Nucleus accumbens (tissue), 56 donors: ENCODE results near the gene GPX1.
"Not testable (repeated sequence)": the region's sequence is repeated elsewhere in the genome, so short reads cannot be mapped to it uniquely, and the experiment has no call there.

Source experiments
- DNase-seq, 56 donors: peaks; one replicate each; lab custom pipeline; 2025; lab: John Stamatoyannopoulos, UW

Gene GPX1

DNA sequence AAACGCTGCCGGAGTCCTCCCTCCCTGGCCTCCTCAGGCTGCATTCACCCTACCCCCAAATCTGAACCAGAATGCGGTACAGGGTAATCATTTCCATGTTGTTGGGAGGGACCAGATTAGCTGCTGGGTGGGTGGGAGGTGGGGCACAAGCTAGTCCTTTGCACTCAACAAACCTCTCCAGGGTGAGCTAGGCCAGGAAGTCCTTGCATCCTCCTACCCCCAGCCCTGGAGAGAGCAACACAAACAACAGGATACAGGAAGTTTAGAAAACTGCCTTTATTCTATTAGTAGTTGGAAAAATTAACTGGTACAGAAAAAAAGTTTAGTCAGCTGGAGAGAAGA is 702 bp upstream of the GPX1 start:
- DNase-seq: no peak

DNA sequence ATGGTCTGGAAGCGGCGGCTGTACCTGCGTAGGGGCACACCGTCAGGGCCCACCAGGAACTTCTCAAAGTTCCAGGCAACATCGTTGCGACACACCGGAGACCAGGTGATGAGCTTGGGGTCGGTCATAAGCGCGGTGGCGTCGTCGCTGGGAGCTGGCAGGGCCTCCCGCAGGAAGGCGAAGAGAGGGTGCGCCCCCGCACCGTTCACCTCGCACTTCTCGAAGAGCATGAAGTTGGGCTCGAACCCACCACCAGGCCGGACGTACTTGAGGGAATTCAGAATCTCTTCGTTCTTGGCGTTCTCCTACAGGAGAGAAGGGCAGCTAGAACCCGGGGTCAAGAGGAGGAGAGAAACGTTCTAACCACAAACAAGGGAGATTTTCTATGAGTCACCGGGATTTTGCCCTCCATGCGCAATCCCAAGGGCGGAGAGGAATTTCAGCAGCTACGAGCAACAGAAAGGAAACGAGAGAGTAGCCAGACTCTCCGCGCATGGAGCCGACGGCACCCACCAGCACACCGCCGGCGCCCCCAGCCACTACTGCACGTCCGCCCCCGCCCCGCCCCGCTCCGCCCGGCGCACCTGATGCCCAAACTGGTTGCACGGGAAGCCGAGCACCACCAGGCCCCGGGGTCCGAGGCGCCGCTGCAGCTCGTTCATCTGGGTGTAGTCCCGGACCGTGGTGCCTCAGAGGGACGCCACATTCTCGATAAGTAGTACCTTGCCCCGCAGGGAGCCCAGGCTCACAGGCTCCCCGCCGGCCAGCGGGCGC is 523 bp downstream of the GPX1 start:
- peak in 15 of 56 donors; percentile 6 to 63 (median 46) for DNase-seq

DNA sequence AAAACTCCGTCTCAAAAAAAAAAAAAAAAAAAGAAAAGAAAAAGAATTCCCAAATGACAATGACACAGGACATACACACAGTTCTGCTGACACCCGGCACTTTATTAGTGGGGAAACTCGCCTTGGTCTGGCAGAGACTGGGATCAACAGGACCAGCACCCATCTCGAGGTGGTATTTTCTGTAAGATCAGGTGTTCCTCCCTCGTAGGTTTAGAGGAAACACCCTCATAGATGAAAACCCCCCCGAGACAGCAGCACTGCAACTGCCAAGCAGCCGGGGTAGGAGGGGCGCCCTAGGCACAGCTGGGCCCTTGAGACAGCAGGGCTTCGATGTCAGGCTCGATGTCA is 1.1 kb downstream of the GPX1 start:
- not testable (repeated sequence) for DNase-seq

DNA sequence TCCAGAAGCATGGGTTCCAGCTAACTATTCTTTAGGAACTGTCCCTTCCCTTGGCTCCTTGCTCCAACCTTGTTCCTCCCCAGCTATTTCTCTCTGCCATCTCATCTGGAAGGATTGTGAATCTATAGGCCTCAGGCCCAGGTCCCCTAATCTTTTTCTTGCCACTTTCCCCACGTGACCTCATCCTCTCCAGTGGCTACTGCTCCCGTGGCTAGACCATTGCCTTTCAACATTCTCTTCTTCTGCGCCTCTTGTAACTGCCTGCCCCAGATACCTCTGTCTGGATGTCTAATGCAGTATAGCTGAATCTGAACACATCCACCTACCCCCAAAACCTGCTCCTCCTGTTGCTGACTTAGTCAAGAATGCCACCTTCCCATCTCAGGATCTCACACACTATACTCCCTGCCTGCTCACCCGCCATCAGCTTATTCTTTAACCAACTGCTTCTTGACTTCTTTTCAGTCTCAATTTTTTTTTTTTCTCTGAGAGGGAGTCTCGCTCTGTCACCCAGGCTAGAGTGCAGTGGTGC is 5.2 kb downstream of the GPX1 start:
- DNase-seq: no peak

DNA sequence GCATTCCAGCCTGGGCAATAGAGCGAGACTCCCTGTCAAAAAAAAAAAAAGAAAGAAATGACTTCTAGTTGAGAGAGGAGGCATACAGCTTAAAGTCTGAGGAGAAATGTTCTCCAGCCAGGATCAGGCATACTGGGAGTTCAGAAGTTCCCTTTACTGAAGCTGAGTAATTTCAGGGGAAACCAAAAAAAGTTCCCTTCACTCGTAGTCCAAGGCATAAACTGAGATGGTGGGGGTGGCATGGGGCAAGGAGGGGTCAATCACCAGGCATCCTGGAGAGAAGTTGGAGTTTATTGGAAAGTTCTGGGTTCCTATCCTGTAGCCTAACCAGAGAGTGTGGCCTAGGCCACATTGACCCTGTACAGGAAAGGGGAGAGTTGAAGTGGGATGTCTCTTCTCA is 5.9 kb downstream of the GPX1 start:
- DNase-seq: no peak

DNA sequence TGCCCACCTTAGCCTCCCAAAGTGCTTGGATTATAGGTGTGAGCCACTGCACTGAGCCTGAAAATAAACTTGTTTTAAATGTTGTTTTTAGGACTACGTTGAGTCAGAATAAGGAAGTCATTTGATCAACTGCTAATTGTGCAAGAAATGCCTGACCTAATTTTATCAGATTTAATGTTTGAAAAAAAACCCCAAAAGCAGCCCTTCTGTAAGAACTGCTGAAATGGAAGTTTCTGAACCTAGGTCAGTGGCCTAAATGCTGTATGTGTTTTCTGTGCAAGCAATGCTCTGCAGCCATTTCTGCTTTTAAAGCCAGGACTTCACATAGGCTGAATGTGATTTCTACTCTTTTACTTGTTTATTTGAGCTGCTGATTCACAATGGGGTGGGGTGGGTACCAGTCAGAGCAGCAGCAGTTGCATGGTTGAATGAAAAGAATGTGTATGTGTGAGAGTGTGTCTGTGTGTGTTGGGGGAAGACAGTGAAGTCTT is 6.6 kb downstream of the GPX1 start:
- peak in 1 of 56 donors; percentile 9 for DNase-seq

DNA sequence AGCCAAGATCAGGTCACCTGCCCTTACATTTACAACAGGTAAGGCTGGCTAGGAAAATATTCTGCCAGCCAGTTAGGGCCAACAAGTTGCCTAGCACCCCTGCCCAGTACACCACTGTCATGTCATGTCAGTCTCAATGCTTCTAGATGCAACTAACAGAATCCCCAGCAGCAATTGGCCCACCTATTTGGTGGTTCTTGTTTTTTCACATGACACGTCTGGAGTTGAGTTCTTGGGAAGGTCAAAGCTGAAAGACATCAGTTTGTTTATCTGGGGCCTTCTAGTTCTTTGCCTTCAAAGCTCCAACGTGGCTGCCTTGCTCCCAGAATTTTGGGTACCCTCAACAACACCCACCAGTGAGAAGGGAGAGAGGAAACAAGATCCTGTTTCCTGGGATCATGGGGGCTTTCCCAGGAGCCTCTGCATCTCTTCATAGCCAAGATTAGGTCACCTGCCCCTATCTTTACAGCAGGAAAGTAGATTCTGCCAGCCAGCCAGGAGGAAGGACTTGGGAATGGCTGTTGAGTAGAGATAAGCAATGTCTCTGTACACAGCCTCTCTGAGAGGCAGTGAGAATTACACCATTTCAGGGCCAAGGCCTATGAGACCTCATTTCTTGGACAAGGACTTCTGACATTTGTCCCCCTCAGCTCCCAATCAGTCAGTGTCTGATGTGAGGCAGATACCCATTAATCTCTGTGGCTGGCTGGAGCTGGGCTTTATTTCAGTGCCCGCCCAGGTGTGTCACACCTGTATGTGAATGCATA is 8.6 kb downstream of the GPX1 start:
- no peak for DNase-seq

DNA sequence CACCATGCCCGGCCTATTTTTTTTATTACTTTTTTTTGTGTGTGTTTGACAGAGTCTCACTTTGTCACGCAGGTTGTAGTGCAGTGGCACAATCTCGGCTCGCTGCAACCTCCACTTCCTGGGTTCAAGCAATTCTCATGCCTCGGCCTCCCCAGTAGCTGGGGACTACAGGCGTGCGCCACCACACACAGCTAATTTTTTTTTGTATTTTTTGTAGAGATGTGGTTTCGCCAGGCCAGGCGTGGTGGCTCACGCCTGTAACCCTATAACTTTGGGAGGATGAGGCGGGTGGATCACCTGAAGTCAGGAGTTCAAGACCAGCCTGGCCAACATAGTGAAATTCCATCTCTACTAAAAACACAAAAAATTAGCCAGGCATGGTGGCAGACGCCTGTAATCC is 9.8 kb downstream of the GPX1 start:
- not testable (repeated sequence) for DNase-seq

DNA sequence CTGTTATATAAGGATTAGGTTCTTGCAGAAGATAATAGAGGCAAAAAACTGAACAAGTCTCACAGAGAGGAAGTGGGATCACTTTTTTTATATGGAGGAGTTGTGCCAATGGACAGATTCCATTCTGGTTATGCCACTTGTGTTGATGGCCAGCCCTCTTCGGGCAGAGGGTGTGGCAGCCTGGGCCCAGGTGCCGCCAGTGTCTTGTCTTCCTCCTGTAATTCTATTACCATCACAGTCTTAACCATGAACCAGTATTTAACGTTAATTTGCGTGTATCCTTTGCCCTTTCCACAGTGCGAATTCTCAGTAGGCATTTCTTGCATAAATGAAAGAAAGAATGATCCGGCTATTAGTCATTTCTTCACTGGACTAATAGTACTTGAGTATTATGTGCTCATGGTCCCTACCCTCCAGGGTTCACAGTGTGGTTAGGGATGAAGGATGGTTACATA is 11.3 kb downstream of the GPX1 start:
- no peak for DNase-seq

DNA sequence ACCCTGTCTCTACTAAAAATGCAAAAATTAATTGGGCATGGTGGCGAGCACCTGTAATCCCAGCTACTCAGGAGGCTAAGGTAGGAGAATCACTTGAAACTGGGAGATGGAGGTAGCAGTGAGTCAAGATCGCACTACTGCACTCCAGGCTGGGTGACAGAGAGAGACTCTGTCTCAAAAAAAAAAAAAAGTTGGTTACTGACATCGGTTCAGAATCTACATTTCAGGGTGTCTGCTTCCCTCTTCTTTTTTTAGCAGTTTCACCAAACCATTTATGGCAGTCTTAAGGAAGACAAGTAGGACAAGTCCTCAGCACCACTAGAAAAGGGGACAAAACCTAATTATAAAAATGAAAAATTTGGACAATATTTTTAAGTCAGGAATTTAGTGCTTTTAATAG is 15.0 kb downstream of the GPX1 start:
- no peak for DNase-seq

DNA sequence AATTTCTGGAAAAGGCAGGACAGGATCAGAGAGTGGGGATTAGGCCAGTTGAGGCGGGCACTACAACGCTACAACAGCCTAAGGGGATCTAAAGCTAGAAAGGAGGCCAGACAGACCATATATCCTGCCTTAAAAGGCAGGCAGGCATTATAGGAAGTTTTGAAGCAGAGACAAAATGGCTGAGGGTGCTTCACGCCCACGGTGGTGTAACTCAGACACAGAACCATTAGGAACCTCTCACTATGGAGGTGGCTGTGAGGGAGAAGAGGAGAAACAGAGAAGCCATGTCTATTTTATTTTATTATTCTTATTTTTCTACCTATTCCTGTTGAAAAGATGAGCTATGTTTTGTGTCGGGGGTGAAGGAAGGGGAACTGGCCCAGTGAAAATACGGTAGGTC is 16.2 kb downstream of the GPX1 start:
- no peak for DNase-seq

DNA sequence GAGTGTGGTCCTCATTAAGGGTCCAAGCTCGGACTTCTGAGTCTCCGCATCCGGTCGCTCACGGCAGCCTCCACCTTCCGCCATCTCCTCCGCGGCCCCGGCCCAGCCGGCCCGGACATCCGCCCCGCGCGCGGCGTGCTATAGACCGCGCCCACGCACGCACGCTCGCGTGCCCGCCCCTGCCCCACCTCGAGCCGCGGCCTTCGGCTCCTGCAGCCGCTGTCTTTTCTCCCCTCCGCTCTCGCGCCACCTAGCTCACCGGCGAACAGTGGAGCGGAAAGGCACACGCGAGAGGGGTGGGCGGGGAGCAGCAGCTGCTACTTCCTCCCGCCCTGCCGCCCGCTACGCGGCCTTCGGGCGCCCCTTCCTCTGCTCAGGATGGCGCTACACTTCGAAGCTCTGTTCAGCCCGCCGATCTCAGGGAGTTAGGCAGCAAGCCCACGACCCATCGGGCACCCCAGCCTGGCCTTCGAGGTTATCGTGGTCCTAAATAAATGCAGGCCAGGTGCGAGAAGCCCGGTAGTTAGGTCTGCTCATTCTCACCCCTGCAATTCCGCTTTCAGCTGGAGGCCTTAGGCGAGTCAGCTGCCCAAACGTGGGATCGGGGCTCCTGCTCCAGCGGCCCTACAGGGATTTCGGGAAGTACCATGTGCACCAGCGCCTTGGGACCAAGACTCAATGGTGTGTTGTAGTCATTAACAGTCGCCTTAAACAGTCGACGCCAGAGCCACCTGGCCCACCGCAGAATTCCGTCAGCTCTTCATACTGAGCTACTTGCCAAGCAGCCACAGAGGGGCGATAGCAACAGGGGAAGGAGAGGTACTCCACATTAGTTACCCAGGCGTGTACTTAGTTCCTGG is 18.0 kb downstream of the GPX1 start, which contains the start of gene USP4:
USP4 (minus strand) TSS at position 113 of the 860 bp plus-strand sequence; CDS start at position 84, 29 bp downstream.
- DNase-seq: peak; percentile 23 to 91 (median 70)

DNA sequence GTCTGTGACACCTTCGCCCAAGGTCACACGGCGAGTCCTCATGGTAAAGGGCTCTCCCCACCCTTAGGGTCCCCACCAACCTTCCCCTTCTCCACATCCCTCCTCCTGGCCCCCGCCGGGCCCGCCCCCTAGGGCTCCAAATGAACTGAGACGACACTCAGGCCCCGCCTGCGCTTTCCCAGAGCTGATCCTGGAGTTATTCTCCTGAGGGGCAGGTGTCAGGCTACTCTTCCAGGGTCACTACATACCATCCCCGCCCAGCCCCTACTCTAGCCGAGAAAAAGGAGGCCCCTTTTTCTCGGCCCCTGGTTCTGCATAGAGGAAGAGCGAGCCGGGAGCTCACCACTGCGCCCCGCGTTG is 18.6 kb downstream of the GPX1 start:
- DNase-seq: peak in 5 of 56 donors; percentile 12 to 45 (median 32)

DNA sequence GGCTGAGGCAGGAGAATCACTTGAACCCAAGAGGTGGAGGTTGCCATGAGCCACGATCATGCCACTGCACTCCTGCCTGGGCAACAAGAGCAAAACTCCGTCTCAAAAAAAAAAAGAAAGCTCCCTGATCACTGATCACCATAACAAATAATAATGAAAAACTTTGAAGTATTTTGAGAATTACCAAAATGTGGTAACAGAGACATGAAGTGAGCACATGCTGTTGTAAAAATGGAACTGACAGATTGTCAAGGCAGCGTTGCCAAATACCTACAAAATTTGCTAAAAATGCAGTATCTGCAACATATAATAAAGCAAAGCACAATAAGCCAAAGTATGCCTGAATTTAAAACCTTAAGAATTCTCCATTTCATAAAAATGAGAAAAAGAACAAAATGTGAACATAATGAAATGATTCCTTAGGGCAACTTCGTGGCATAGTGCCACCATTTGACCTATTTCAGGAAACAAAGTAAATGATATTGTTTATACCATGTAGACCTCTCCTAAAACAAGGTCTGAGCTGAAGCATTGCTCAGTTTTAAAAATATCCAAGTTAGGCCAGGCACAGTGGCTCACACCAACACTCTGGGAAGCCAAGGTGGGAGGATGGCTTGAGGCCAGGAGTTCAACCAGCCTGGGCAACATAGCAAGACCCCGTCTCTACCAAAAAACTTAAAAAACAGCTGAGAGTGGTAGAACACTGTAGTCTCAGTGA is 24.1 kb downstream of the GPX1 start:
- no peak for DNase-seq

DNA sequence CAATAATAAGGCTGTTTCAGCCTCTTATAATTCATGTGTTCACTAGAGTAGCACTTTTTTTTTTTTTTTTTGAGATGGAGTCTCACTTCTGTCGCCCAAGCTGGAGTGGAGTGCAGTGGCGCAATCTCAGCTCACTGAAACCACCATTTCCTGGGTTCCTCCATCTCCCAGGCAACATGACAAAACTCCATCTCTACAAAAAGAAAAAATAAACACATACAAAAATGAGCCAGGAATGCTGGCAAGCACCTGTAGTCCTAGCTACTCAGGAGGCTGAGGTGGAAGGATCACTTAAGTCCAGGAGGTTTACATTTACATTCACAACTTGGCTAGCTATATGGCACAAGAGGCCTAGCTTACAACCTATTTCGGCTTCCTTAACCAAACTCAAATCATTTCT is 25.1 kb downstream of the GPX1 start:
- peak in 1 of 56 donors; percentile 11 for DNase-seq

DNA sequence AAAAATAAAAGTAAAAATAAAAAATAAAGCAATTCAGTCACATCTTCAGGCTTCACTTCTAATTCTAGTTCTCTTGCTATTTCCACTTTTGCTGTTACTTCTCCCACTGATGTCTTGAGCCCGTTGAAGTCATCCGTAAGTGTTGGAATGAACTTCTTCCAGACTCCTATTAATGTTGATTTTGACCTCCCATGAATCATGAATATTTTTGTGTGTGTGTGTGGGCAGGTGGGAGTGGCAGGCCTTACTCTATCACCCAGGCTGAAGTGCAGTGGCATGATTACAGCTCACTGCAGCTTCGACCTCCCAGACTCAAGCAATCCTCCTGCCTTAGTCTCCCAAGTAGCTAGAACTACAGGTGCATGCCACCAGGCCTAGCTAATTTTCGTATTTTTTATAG is 29.0 kb downstream of the GPX1 start:
- DNase-seq: no peak

DNA sequence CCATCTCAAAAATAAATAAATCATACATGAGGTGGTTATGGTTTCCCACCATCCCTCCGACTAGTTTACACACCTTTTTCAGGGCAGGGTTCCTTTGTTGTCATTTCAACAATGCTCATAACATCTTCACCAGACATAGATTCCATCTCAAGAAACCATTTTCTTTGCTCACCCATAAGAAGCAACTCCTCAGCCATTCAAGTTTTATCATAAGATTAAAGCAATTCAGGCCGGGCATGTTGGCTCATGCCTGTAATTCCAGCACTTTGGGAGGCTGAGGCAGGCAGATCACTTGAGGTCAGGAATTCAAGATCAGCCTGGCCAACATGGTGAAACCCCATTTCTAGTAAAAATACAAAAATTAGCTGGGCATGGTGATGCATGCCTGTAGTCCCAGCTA is 29.8 kb downstream of the GPX1 start:
- not testable (repeated sequence) for DNase-seq

DNA sequence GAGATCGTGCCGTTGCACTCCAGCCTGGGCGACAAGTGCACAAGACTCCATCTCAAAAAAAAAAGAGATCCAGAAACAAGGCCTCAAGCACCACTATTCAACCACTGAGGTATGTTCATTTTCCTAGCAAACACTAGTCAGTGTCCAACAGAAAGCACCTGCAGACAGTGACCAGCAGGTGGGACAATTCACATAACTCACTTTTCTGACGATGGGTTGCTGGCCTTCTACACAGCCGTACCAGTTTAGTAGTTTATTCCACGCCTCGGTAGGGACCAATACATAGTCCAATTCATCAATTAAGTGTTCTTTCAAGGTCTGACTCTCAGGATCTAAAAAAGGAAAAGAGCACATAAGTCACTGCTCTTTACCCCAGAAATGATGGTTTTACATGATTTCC is 30.7 kb downstream of the GPX1 start:
- no peak for DNase-seq

DNA sequence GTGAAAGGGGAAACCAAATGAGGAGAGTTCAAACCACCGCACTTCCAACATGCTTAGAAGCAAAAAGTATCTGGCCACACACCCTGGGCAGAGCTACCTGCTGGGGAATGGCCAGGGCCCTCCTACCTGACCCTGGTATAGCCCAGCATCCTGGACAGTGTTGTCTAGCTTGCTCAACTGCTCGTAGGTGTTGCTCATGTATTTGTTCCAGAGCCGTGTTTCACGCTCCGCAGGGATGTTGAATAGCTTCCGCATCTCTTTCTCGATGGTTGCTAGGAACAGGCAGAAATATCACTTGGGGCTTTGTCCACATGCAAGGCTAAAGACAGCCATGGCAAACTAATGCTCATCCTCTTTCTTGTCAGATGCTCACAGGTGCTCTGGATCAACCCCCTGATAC is 33.4 kb downstream of the GPX1 start:
- DNase-seq: no peak
